ENCODE results near the gene TPH2.

GRCh38 chr12:71954083-71954778 is 15.6 kb downstream of the TPH2 start:
- TF ChIP-seq CTCF (conservative IDR thresholded peaks at IDR 0.05) (no peak), EZH2 (IDR thresholded peaks at IDR 0.05; ENCODE audit: low read depth) (no peak)

Data from PC-9 (cell line).